Coronary artery (tissue), 2 donors: ENCODE results near the gene RHO.

Source experiments
- DNase-seq: peaks from one replicate; pipeline ENCODE4 v3.0.0-alpha.2; 2017; ENCODE audit warnings: low spot score
- H3K27ac ChIP-seq, 2 donors: fragments of 200-600 bp; sonication (generic); one replicate each; pipeline ENCODE4 v1.5.1; 2016 to 2019
- H3K4me3 ChIP-seq: fragments of 200-600 bp; sonication (generic); 2 replicates; pipeline ENCODE4 v1.5.1; 2016; ENCODE audit warnings: mild to moderate bottlenecking, moderate library complexity
- CTCF ChIP-seq: fragments of 200-600 bp; sonication (generic); IDR thresholded peaks from one replicate; pipeline ENCODE4 v1.5.1; 2019; ENCODE audit warnings: antibody characterized with exemption

Gene RHO

GRCh38 chr3:129547241-129547640, 18.8 kb downstream of the RHO start:
- no peak for DNase-seq
- TF ChIP-seq CTCF: no peak
- Histone ChIP-seq H3K27ac (no peak overlapping the region), H3K4me3 (no peak overlapping the region)

GRCh38 chr3:129548104-129548965, 19.9 kb downstream of the RHO start:
- Histone ChIP-seq H3K4me3 (no peak overlapping the region), H3K27ac (no peak overlapping the region)
- TF ChIP-seq CTCF: no peak
- no peak for DNase-seq

GRCh38 chr3:129549006-129549800, 20.8 kb downstream of the RHO start:
- no peak overlapping the region for H3K4me3 ChIP-seq
- TF ChIP-seq CTCF: no peak
- no peak for DNase-seq
- no peak overlapping the region for H3K27ac ChIP-seq

GRCh38 chr3:129549805-129550204, 21.4 kb downstream of the RHO start:
- no peak for DNase-seq
- no peak for TF ChIP-seq CTCF
- Histone ChIP-seq H3K27ac (no peak overlapping the region), H3K4me3 (no peak overlapping the region)

GRCh38 chr3:129552287-129553050, 24.0 kb downstream of the RHO start:
- Histone ChIP-seq H3K27ac (peak overlapping the region in 1 of 2 donors; percentile 32), H3K4me3 (no peak overlapping the region)
- no peak for TF ChIP-seq CTCF
- DNase-seq: no peak

GRCh38 chr3:129553171-129553570, 24.7 kb downstream of the RHO start:
- no peak overlapping the region for H3K4me3 ChIP-seq
- no peak overlapping the region for H3K27ac ChIP-seq
- no peak for TF ChIP-seq CTCF
- no peak for DNase-seq
